22Rv1 (cell line): ENCODE results near the gene MSN.

Experiments
- H3K27ac ChIP-seq: fragments of 450-650 bp; 2 replicates; pipeline ENCODE4 v1.5.1; 2017
- CTCF ChIP-seq: fragments of 450-650 bp; IDR thresholded peaks from 2 replicates; pipeline ENCODE4 v1.5.1; 2017; ENCODE audit warnings: mild to moderate bottlenecking
- ZFX ChIP-seq: fragments of 450-650 bp; IDR thresholded peaks from 2 replicates; pipeline ENCODE4 v1.6.1; 2017; ENCODE audit warnings: antibody characterized with exemption, borderline replicate concordance

The MSN gene

GRCh38 chrX:65702956-65703355 is 35.5 kb downstream of the MSN start:
- TF ChIP-seq ZFX = no peak
- TF ChIP-seq CTCF = no peak
- no peak overlapping the region for H3K27ac ChIP-seq

GRCh38 chrX:65705439-65705838 is 38.0 kb downstream of the MSN start:
- no peak for TF ChIP-seq CTCF
- TF ChIP-seq ZFX = no peak
- no peak overlapping the region for H3K27ac ChIP-seq

- no peak overlapping the region for H3K27ac ChIP-seq
- TF ChIP-seq ZFX (no peak), CTCF (no peak)
These were observed 38.8 kb downstream of the MSN start for GRCh38 chrX:65706041-65706828.

GRCh38 chrX:65707151-65707550 is 39.7 kb downstream of the MSN start:
- H3K27ac ChIP-seq = no peak overlapping the region
- no peak for TF ChIP-seq ZFX
- no peak for TF ChIP-seq CTCF

GRCh38 chrX:65712005-65712806 is 44.8 kb downstream of the MSN start:
- TF ChIP-seq CTCF (no peak), ZFX (no peak)

GRCh38 chrX:65718538-65718937 is 51.1 kb downstream of the MSN start:
- TF ChIP-seq CTCF (no peak), ZFX (no peak)
- no peak overlapping the region for H3K27ac ChIP-seq

More at GRCh38 chrX:65712005-65712806, 44.8 kb downstream of the MSN start:
- no peak overlapping the region for H3K27ac ChIP-seq
